GM19193 (cell line): ENCODE data around the gene SNTA1.

Experiments
- POLR2A ChIP-seq: IDR thresholded peaks from 4 replicates; pipeline ENCODE4 v1.6.1; 2011; ENCODE audit not compliant: insufficient read depth, insufficient read length; ENCODE audit errors: extremely low read depth

The SNTA1 gene

DNA sequence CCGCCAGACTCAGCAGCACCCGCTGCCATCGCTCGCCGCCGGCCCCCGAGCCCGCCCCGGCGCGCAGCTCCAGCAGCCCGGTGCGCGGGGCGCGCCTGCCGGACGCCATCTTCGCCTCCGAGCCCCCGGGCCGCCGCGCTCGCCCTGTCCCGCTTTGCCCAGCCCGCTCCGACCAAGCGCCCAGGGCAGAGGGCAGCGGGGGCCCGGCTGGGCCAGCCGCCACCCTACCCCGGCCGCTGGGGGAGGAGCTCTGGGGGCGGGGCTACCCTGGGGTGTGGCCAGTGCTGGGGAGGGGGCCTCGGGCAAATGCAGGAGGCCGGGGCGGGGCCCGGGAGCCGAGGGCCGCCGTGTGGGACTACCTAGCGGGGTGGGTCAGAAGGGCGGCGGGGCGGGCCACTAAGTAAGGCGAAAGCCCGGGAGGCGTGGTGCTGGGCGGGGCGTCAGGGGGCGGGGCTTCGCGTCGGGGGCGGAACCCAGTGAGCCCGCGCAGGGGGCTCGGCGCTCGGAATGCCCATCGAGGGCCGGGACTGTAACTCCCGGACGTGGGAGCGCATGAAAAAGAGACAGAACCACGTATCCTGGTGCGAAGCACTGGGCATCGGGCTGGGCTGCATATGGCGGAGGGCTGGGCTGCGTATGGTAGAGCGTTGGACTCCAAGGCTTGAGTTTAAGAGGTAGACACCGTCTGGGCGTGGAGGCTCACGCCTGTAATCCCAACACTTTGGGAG lies at the start of gene SNTA1:
Gene SNTA1, minus strand, starts transcription at position 252 of the 728 bp plus-strand sequence. Its CDS starts 143 bp downstream, at position 109.
- no peak for TF ChIP-seq POLR2A

DNA sequence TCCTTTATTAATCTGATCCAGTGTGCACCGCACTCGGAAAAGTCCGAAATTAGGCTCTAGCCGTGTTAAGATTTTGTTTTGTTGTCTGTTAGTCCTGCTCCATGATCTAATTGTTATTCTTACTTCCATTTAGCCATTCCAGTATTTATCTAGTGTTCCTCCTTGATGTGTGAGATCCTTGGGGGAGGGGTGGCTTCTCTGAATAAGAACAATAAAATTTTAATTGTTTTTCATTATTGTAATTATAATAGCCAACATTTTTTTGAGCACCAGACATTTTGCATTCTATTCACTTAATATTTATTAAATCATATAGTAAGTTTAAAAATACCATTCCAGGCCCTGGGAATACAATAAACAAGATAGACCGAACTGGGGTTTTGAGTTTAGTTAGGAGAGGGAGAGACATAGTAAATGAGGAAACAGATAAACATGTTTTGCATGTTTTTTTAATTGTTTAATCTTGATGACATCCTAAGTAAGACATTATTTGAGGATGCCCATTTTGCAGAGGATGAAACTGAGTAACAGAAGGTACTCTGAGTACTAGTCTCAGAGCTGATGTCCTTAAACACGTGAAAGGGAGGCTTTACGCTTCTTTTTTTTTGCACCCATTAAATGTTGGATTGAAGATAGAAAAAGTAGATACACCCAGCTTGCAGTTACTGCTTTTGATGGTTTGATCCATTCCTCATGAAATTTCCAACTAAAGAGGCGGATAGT lies 47.5 kb upstream of the SNTA1 start:
- no peak for TF ChIP-seq POLR2A

DNA sequence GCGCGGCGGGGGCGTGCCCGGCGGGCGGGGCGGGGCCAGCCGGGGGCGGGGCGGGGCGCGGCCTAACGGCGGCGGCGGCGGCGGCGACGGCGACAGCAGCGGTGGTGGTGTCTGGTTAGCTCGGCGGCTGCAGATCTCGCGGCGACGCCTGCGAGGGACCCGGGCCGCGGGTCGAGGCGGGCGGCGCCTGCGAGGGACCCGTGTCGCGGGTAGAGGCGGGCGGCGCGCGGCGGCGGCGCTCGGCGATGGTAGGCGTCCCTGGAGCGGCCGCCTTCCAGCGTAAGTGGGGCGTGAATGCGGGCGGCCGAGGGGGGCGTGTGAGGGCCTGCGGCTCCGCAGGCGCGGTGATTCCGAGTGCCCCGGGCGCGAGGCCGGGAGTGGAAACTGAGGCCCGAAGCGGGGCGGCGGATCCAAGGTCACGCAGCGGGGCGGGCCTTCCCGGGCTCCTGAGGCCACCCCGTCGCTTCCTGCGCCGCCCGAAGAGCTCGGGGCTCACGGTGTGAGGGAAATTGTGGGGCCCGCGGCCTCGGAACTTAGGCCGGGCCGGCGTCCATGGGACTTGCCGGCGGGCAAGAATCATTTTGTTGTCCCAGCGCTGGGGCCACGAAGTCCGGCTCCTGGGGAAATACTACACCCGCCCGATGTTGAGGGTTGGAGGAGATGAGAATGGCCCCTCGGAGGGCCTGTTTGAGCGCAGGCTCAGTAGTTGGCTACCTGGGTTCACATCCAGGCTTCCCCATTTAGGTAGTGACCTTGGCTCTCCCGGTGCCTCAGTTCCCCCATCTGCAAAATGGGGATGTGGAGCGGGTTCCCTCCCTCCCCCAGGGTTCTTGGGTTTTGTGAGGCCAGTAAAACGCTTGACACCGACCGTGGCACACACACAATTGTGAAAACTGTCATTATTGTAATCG lies 46.7 kb upstream of the SNTA1 start, which contains the start of gene CBFA2T2:
Gene CBFA2T2, plus strand, starts transcription at position 74 of the 911 bp plus-strand sequence. Its CDS starts 172 bp downstream, at position 246.
- no peak for TF ChIP-seq POLR2A

DNA sequence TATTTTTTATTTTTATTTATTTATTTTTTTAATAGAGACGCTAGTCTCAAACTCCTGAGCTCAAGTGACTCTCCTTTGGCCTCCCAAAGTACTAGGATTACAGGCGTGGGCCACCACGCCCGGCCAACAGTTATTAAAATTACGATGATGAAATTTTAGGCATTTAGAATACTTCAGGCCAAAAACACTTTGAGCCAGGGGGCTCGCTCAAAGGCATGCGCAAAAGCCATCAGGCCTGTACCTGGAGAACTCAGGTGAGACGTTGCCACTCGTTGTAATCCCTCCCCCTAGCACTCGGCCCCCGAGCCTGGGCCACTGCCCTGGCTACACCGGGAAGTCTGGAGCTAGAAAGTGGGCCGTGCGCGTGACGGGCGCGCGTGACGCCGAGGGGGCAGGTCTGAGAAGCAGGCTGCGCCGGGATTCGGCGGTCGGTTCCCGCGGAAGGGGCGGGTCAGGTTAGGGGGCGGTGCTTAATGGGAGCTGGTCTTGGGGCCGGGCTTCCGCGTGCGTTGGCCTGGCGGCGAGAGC lies 46.0 kb upstream of the SNTA1 start:
- TF ChIP-seq POLR2A = peak; percentile 92

DNA sequence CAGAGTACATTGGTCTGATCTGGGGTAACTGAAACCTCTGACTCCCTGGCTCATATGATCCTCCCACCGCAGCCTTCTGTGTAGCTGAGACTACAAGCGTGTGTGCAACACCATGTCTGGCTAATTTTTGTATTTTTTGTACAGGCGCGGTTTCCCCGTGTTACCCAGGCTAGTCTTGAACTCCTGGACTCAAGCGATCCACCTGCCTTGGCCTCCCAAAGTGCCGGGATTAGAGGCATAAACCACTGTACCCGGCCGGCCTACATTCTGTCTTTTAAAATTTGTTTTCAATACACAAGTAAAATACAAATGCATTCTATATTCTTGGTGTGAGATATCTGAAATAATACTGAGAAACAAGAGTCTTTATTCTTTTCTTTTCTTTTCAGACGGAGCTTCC lies 44.6 kb upstream of the SNTA1 start:
- no peak for TF ChIP-seq POLR2A

DNA sequence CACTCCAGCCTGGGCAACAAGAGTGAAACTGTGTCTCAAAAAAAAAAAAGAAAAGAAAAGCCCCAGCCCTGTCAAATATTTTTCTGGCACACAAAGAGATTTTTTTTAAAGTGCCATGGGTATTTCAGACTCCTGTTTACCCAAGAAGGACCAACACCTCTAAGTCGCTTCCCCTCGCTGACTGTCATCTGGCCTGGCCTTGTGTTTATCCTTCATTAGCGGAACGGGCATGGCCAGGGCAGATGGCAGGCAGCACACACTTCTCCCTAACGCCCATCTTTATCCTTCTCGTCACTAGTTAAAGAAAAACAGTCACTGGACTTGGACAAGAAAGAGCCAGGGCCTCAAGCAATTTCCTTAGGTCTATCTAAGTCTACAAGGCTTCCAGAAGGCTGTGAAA lies 39.0 kb upstream of the SNTA1 start:
- no peak for TF ChIP-seq POLR2A

DNA sequence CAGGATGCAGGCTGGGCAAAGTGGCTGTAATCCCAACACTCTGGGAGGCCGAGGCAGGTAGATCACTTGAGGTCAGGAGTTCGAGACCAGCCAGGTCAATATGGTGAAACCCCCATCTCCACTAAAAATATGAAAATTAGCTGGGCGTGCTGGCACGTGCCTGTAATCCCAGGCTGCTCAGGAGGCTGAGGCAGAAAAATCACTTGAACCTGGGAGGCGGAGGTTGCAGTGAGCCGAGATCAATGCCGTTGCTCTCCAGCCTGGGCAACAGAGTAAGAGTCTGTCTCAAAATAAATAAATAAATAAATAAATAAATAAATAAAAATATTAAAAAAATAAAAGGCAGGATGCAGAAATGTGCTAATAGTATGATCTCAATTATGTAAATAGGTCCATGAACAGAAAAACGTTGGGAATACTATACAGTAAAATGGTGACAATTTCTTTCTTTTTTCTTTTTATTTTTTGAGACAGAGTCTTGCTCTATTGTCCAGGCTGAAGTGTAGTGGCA lies 37.9 kb upstream of the SNTA1 start:
- TF ChIP-seq POLR2A = no peak

DNA sequence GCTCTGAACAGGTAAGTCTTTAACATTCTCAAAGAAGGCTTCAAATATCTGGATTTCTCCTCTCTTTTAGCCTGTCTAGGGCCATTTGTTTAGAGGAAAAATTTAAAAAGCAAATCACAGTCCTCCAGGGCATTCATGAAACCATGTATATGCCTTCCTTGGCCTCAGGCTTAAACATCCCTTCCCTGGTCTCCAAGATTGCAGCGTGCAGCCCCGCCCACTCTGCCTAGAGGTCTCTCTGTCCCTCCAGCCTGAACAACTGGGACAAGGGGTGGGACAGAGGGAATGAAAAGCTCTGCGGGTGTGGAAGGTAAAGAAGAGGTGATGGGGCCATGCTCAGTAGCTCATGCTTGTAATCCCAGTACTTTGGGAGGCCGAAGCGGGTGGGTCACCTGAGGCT lies 36.5 kb upstream of the SNTA1 start:
- TF ChIP-seq POLR2A = no peak

DNA sequence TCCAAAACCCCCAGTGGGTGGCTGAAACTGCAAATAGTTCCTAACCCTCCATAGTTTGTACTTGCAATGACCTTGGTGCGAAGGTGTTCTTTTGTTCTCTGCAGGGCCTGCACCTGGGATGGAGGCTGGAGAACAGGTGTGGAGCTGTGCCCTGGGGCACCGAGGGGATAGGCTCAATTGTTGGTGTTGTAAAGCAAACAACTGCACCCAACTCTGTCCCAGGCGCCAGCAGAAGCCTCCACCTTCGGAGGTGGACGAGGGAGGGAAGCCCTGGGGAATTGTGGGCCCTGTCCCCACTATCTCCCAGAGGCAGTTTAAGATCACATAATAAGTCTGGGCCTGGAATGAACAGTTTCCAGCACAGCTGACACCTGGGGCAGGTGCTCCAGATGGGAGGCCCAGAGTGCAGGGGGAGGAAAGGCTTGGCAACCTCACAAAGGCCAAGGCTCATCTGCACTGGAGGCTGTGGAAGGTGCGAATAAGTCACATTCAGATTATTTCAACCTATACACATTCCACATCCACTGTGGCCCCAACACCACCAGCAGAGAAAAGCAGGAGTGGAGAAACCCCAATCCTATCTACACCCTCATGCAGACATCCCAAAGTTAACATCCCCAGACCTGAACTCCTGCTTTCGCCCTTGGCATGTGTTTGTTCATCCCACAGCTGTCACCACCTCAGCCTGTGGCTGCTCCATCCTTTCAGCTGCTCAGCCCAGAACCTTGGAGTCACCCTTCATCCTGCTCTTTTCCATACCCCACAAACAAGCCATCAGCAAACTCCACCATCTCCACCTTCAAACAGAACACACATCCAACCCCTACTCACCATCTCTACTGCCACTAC lies 34.0 kb upstream of the SNTA1 start:
- no peak for TF ChIP-seq POLR2A

DNA sequence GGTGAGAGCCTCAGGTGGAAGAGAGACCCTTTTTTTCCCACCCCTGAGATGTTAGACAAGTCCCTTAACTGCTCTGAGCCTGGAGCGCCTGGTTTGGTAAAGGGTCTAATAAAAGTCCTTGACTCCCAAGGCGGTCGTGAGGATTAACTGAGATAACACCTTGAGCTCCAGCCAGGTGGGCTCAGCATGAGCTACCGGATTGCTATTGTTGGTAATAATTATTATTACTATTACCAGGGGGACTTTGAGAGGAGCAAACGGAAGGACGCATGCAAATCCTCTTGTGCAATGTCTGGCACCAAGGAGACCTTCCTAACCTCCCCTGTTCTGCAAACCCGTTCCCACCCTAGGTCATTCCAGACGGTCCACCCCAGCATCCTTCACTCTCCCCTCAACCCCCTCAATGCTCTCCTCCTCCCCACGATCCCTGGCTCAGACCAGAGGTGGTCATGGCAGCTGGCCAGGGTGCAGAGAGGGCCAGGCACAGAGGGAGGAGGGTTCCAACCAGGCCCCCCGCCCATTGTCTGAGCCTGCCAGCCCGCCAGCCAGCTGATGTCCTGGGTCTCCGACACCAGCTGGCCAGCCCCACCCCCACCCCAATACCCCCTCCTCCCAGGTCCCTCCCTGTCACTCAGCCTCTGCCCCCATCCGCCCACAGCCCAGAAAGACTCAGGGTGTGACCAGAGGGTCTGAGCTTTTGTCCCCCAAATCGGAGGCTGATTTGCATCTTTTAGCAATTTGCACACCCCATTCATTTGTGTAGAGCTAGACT lies 32.0 kb upstream of the SNTA1 start:
- TF ChIP-seq POLR2A = no peak

DNA sequence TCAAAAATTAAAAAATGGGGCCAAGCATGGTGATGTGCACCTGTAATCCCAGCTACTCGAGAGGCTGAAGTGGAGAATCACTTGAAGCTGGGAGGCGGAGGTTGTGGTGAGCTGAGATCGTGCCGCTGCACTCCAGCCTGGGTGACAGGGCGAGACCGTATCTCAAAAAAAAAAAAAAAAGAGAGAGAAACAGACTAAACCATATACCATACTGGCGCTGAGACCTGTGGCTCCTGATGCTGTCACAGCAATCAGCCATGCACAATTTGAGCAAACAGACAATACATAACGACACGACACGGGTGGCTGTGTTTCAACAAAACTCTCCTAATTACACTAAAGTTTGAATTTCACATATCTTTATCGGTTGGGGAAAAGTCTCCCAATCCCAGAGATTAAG lies 31.4 kb upstream of the SNTA1 start:
- TF ChIP-seq POLR2A = no peak

DNA sequence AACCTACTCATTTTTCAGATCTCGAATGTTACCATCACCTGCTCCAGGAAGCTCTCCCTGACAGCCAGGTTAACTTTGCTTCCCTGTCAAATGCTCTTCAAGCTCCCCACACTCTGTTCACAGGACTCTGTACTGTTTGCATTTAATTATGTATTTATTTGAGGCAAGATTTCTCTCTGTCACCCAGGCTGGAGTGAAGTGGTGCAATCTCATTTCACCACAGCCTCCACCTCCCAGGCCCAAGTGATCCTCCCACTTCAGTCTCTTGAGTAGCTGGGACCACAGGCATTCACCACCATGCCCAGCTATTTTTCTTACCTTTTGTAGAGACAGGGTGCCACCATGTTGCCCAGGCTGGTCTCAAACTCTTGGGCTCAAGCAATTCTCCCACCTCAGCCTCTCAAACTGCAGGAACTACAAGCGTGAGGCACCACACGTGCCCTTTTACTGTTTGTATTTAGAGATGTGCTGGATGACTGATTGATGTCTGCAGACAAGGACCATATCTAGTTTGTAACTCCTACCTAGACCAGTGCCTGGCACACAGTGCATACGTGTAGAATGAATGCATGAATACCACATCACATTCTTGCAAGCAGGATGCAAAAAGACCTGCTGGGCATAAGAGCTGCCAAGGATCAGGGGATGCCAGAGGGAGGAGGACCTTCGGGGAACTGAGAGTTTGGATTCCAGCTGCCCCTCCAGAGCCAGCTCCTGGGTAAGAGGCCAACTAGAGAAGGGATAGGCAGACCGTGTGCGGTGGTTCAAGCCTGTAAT lies 30.7 kb upstream of the SNTA1 start:
- no peak for TF ChIP-seq POLR2A
